IMR-90 (cell line): ENCODE measurements around the gene DUSP23.

Source experiments
- BHLHE40 ChIP-seq: fragments of 150-350 bp; IDR thresholded peaks from 2 replicates; pipeline ENCODE4 v1.6.1; 2016; ENCODE audit warnings: mild to moderate bottlenecking, low read depth, low read length
- CEBPB ChIP-seq: IDR thresholded peaks from 2 replicates; pipeline ENCODE4 v1.6.1; 2012; ENCODE audit warnings: low read depth, low read length, improper control_type of control experiment
- CTCF ChIP-seq: conservative IDR thresholded peaks from 2 replicates; pipeline ENCODE4 v1.5.1; 2012; ENCODE audit warnings: mild to moderate bottlenecking, low read depth, low read length, improper control_type of control experiment
- ELK1 ChIP-seq: fragments of 150-350 bp; IDR thresholded peaks from 2 replicates; pipeline ENCODE4 v1.6.1; 2016; ENCODE audit warnings: low read depth, mild to moderate bottlenecking, low read length, moderate library complexity, borderline replicate concordance
- FOS ChIP-seq: fragments of 150-350 bp; IDR thresholded peaks from 2 replicates; pipeline ENCODE4 v1.6.1; 2016; ENCODE audit warnings: low read depth, low read length
- MAFK ChIP-seq: IDR thresholded peaks from 2 replicates; pipeline ENCODE4 v1.6.1; 2012; ENCODE audit warnings: low read depth, low read length, improper control_type of control experiment
- MAZ ChIP-seq: IDR thresholded peaks from 2 replicates; pipeline ENCODE4 v1.6.1; 2012; ENCODE audit warnings: low read depth, mild to moderate bottlenecking, low read length, improper control_type of control experiment, moderate library complexity, borderline replicate concordance
- POLR2A ChIP-seq: IDR thresholded peaks from 2 replicates; pipeline ENCODE4 v1.6.1; 2012; ENCODE audit warnings: mild to moderate bottlenecking, low read depth, low read length
- RAD21 ChIP-seq: IDR thresholded peaks from 2 replicates; pipeline ENCODE4 v1.6.1; 2012; ENCODE audit warnings: low read length, improper control_type of control experiment
- RCOR1 ChIP-seq: IDR thresholded peaks from 2 replicates; pipeline ENCODE4 v1.6.1; 2012; ENCODE audit warnings: mild to moderate bottlenecking, low read length, improper control_type of control experiment; ENCODE audit not compliant: insufficient replicate concordance
- SMC3 ChIP-seq: fragments of 150-350 bp; IDR thresholded peaks from 2 replicates; pipeline ENCODE4 v1.6.1; 2016; ENCODE audit warnings: low read depth, mild to moderate bottlenecking, antibody characterized with exemption, low read length, moderate library complexity
- USF2 ChIP-seq: fragments of 150-350 bp; IDR thresholded peaks from 2 replicates; pipeline ENCODE4 v1.6.1; 2017; ENCODE audit warnings: mild to moderate bottlenecking, antibody characterized with exemption, low read length, low read depth

- TF ChIP-seq RAD21, result no peak
- TF ChIP-seq RCOR1, result no peak
- no peak for TF ChIP-seq SMC3
- no peak for TF ChIP-seq CTCF
- no peak for TF ChIP-seq POLR2A
- no peak for TF ChIP-seq MAZ
- TF ChIP-seq USF2, result no peak
- no peak for TF ChIP-seq ELK1
- no peak for TF ChIP-seq BHLHE40
- no peak for TF ChIP-seq FOS
- TF ChIP-seq CEBPB, result no peak
- TF ChIP-seq MAFK, result no peak
These were observed 2.5 kb upstream of the DUSP23 start for GRCh38 chr1:159778266-159778665.
